T-cell (primary cell): Measurements from ENCODE around the gene MMP21. TPM values are rescaled to one million over a fixed set of nuclear protein-coding genes. Genes with fewer than 3 reads are reported as not detected.
A peak's percentile ranks its signal among the peaks of the same experiment; 100 is the strongest.

Source experiments
- ATAC-seq, 4 experiments: fragments of 200-7000 bp in 3 of 4; fragments of 150-1000 bp in 1 of 4; cut with Tn5 transposase; replicated peaks in 1 of 4; 1 replicate in 3 of 4; 2 replicates in 1 of 4; pipeline ENCODE4 v1.10.0; 2021; ENCODE audit warnings: moderate library complexity in 3 of 4, mild to moderate bottlenecking in 2 of 4, moderate number of reproducible peaks in 1 of 4
- CTCF ChIA-PET, 2 donors: fragments of 300-600 bp; sonication (Branson Sonifier 250); formaldehyde crosslinking; loops; one replicate each; lab custom pipeline; 2022; ENCODE audit warnings: antibody characterized with exemption in 2 of 2; lab: Charles Lee
- POLR2A ChIA-PET, 2 donors: fragments of 300-600 bp; sonication (Branson Sonifier 250); formaldehyde crosslinking; loops; one replicate each; lab custom pipeline; 2022; ENCODE audit warnings: antibody characterized with exemption in 2 of 2; lab: Charles Lee
- DNase-seq, 35 experiments: peaks; one replicate each; pipeline versions ENCODE4 v3.0.0 to v3.0.0-alpha.2; 2013 to 2023
- H3K27ac ChIP-seq: one replicate; pipeline ENCODE4 v1.5.1; 2013; ENCODE audit warnings: low read length
- H3K27me3 ChIP-seq, 2 experiments: replicated peaks in 1 of 2; 1 replicate in 1 of 2; 2 replicates in 1 of 2; pipeline versions ENCODE4 v1.6.1 to v1.7.0; 2013; ENCODE audit warnings: low read length in 1 of 2, mixed read lengths in 1 of 2; ENCODE audit not compliant: control insufficient read depth in 2 of 2, insufficient read depth in 2 of 2; ENCODE audit errors: extremely low read depth in 1 of 2
- H3K36me3 ChIP-seq, 2 donors: 1 replicate in 1 of 2; 2 replicates in 1 of 2; pipeline versions ENCODE4 v1.6.1 to v1.7.0; 2013; ENCODE audit warnings: low read length in 1 of 2; ENCODE audit not compliant: control insufficient read depth in 2 of 2, insufficient read depth in 1 of 2; ENCODE audit errors: extremely low read depth in 1 of 2
- H3K4me1 ChIP-seq, 2 experiments: 1 replicate in 1 of 2; 2 replicates in 1 of 2; pipeline versions ENCODE4 v1.6.1 to v1.7.0; 2013; ENCODE audit warnings: low read length in 2 of 2, mixed read lengths in 1 of 2; ENCODE audit not compliant: insufficient read depth in 2 of 2, control insufficient read depth in 1 of 2; ENCODE audit errors: extremely low read depth in 1 of 2
- H3K4me3 ChIP-seq, 2 donors: 1 replicate in 1 of 2; 2 replicates in 1 of 2; pipeline versions ENCODE4 v1.5.1 to v1.7.0; 2013; ENCODE audit warnings: mild to moderate bottlenecking in 2 of 2, low read length in 1 of 2, moderate library complexity in 1 of 2; ENCODE audit not compliant: control insufficient read depth in 1 of 2; ENCODE audit errors: extremely low read depth in 1 of 2
- H3K9me3 ChIP-seq: 2 replicates; pipeline ENCODE4 v1.7.0; 2013
- H3K27ac Mint-ChIP-seq, 2 donors: one replicate each; pipeline ENCODE4 v1.8.0; 2020 to 2021; ENCODE audit warnings: mild to moderate bottlenecking in 2 of 2, mixed read lengths in 2 of 2
- H3K27me3 Mint-ChIP-seq, 2 donors: one replicate each; pipeline ENCODE4 v1.8.0; 2021 to 2022; ENCODE audit warnings: mixed read lengths in 2 of 2
- H3K36me3 Mint-ChIP-seq: one replicate; pipeline ENCODE4 v1.8.0; 2021; ENCODE audit warnings: mixed read lengths
- H3K4me1 Mint-ChIP-seq, 3 donors: one replicate each; pipeline ENCODE4 v1.8.0; 2020 to 2022; ENCODE audit warnings: mixed read lengths in 3 of 3, mild to moderate bottlenecking in 1 of 3
- H3K4me3 Mint-ChIP-seq, 3 donors: one replicate each; pipeline ENCODE4 v1.8.0; 2020 to 2022; ENCODE audit warnings: mild to moderate bottlenecking in 3 of 3, mixed read lengths in 3 of 3, moderate library complexity in 3 of 3
- H3K9me3 Mint-ChIP-seq, 3 donors: one replicate each; pipeline ENCODE4 v1.8.0; 2020 to 2022; ENCODE audit warnings: mixed read lengths in 3 of 3
- WGBS: methylation state at CpG from one replicate; pipeline ENCODE4 v1.1.5; 2013; ENCODE audit warnings: missing lambda C conversion rate; ENCODE audit not compliant: insufficient coverage; 5-methylcytosine and 5-hydroxymethylcytosine counted together
- total RNA-seq, 35 experiments: library from RNA in 6 of 35; stranded (reverse) in 6 of 35; fragments of 120-200 nt in 1 of 35; gene quantifications; one replicate each; pipeline versions ENCODE4 v1.2.1 to v1.2.4 and lab custom pipeline; 2013 to 2026

The MMP21 gene
- total RNA-seq, 5 donors from 2014 or later (not counting 1 experiment from before 2014, with no cell fraction given): 0.30 to 0.49 (median 0.44) TPM

GRCh38 chr10:125757742-125758141, 17.9 kb downstream of the MMP21 start:
- peaks cover 3 to 81% of the 10 kb centered on the region in 2 donors for H3K36me3 ChIP-seq
- H3K27me3 ChIP-seq: no peaks in the 10 kb centered on the region
- Mint-ChIP-seq H3K27ac (no peak overlapping the region), H3K4me3 (no peak overlapping the region), H3K9me3 (no peaks in the 10 kb centered on the region), H3K27me3 (no peaks in the 10 kb centered on the region), H3K4me1 (peaks cover 2 to 10% (median 10%) of the 10 kb centered on the region in 3 donors), H3K36me3 (peaks cover 67% of the 10 kb centered on the region)
- CTCF ChIA-PET: no interaction called here
- H3K27ac ChIP-seq: no peak overlapping the region
- H3K9me3 ChIP-seq: no peaks in the 10 kb centered on the region
- no CpG with 5 or more reads among the region's 4 CpGs for whole genome bisulfite sequencing
- H3K4me1 ChIP-seq: no peaks in the 10 kb centered on the region
- ATAC-seq (no peak), DNase-seq (no peak)
- no peak overlapping the region for H3K4me3 ChIP-seq
- POLR2A ChIA-PET: interaction anchor here in 1 of 2 donors (0.5 kb wide), 1 partner anchor 55 kb away, joined by 5 read pairs; no protein-coding TSS in a partner anchor

GRCh38 chr10:125756853-125757487, 18.7 kb downstream of the MMP21 start:
- H3K27me3 ChIP-seq: no peaks in the 10 kb centered on the region
- Mint-ChIP-seq H3K27me3 (no peaks in the 10 kb centered on the region), H3K36me3 (peaks cover 69% of the 10 kb centered on the region), H3K4me3 (no peak overlapping the region), H3K4me1 (peaks cover 2 to 10% (median 10%) of the 10 kb centered on the region in 3 donors), H3K9me3 (no peaks in the 10 kb centered on the region), H3K27ac (no peak overlapping the region)
- ChIA-PET POLR2A (no interaction called here), CTCF (no interaction called here)
- H3K4me1 ChIP-seq: no peaks in the 10 kb centered on the region
- H3K36me3 ChIP-seq: peaks cover 3 to 78% of the 10 kb centered on the region in 2 donors
- no peaks in the 10 kb centered on the region for H3K9me3 ChIP-seq
- H3K27ac ChIP-seq: no peak overlapping the region
- WGBS: no CpG with 5 or more reads among the region's 5 CpGs
- ATAC-seq (no peak), DNase-seq (no peak)
- H3K4me3 ChIP-seq: no peak overlapping the region

GRCh38 chr10:125756196-125756595, 19.4 kb downstream of the MMP21 start:
- no peaks in the 10 kb centered on the region for H3K9me3 ChIP-seq
- Mint-ChIP-seq H3K4me3 (no peak overlapping the region), H3K27ac (peak overlapping the region in 1 of 2 donors; percentile 0), H3K4me1 (peaks cover 2 to 10% (median 10%) of the 10 kb centered on the region in 3 donors), H3K27me3 (no peaks in the 10 kb centered on the region), H3K36me3 (peaks cover 68% of the 10 kb centered on the region), H3K9me3 (no peaks in the 10 kb centered on the region)
- ATAC-seq: no peak
- no peaks in the 10 kb centered on the region for H3K4me1 ChIP-seq
- POLR2A ChIA-PET: no interaction called here
- peaks cover 3 to 78% of the 10 kb centered on the region in 2 donors for H3K36me3 ChIP-seq
- H3K27me3 ChIP-seq: no peaks in the 10 kb centered on the region
- no peak overlapping the region for H3K27ac ChIP-seq
- H3K4me3 ChIP-seq: no peak overlapping the region
- DNase-seq: no peak
- CTCF ChIA-PET: interaction anchor here in 1 of 2 donors (1.4 kb wide), 1 partner anchor 12 kb away, joined by 4 read pairs; no protein-coding TSS in a partner anchor
- WGBS: 95% methylated on average over 3 of the region's 5 CpGs

GRCh38 chr10:125747417-125747816, 28.2 kb downstream of the MMP21 start:
- DNase-seq: no peak
- H3K36me3 Mint-ChIP-seq: peaks cover 84% of the 10 kb centered on the region
- H3K9me3 Mint-ChIP-seq: no peaks in the 10 kb centered on the region
- POLR2A ChIA-PET: no interaction called here
- no peaks in the 10 kb centered on the region for H3K4me1 ChIP-seq
- H3K36me3 ChIP-seq: peaks cover 3 to 89% of the 10 kb centered on the region in 2 donors
- peaks cover 0 to 3% (median 0%) of the 10 kb centered on the region in 3 donors for H3K4me1 Mint-ChIP-seq
- no peaks in the 10 kb centered on the region for H3K27me3 Mint-ChIP-seq
- no peaks in the 10 kb centered on the region for H3K9me3 ChIP-seq
- no peak for ATAC-seq
- CTCF ChIA-PET: no interaction called here
- H3K4me3 Mint-ChIP-seq: no peak overlapping the region
- no peak overlapping the region for H3K27ac Mint-ChIP-seq
- H3K4me3 ChIP-seq: no peak overlapping the region
- H3K27me3 ChIP-seq: no peaks in the 10 kb centered on the region
- WGBS: 100% methylated on average over 1 of the region's 5 CpGs
- no peak overlapping the region for H3K27ac ChIP-seq

DNA sequence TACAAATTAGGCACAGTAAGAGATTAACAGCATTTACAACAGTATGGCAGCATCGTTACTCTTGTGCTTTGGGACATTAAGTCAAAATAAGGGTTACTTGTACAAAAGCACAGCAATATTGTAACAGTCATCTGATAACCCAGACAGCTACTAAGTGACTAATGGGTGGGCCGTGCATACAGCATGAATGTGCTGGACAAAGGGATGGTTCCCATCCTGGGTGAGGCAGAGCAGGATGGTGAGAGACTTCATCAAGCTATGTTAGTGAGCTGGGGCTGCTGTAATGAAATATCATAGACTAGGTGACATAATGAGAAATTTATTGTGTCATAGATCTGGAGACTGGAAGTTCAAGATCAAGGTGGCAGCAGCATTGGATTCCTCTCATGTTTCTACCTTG, 30.7 kb downstream of the MMP21 start:
- H3K36me3 Mint-ChIP-seq: peaks cover 83% of the 10 kb centered on the region
- POLR2A ChIA-PET: no interaction called here
- 100% methylated on average over 1 of the region's 2 CpGs for WGBS

GRCh38 chr10:125742465-125742864, 33.2 kb downstream of the MMP21 start:
- DNase-seq: no peak
- no peak overlapping the region for H3K27ac ChIP-seq
- Mint-ChIP-seq H3K27ac (no peak overlapping the region), H3K4me1 (peaks cover 0 to 6% (median 3%) of the 10 kb centered on the region in 3 donors), H3K27me3 (no peaks in the 10 kb centered on the region), H3K9me3 (no peaks in the 10 kb centered on the region), H3K4me3 (no peak overlapping the region), H3K36me3 (peaks cover 85% of the 10 kb centered on the region)
- no peaks in the 10 kb centered on the region for H3K9me3 ChIP-seq
- no peaks in the 10 kb centered on the region for H3K27me3 ChIP-seq
- ChIA-PET CTCF (no interaction called here), POLR2A (no interaction called here)
- WGBS: no CpG with 5 or more reads among the region's 2 CpGs
- H3K36me3 ChIP-seq: peaks cover 3 to 90% of the 10 kb centered on the region in 2 donors
- H3K4me3 ChIP-seq: no peak overlapping the region
- H3K4me1 ChIP-seq: no peaks in the 10 kb centered on the region
- ATAC-seq: no peak

More for the DNA sequence above, 30.7 kb downstream of the MMP21 start:
- H3K4me3 ChIP-seq: no peak overlapping the region
- no peak overlapping the region for H3K27ac ChIP-seq
- no peaks in the 10 kb centered on the region for H3K9me3 ChIP-seq
- Mint-ChIP-seq H3K4me1 (peaks cover 0 to 6% (median 3%) of the 10 kb centered on the region in 3 donors), H3K9me3 (no peaks in the 10 kb centered on the region), H3K27ac (peak overlapping the region in 1 of 2 donors; percentile 1), H3K4me3 (no peak overlapping the region), H3K27me3 (no peaks in the 10 kb centered on the region)
- no peaks in the 10 kb centered on the region for H3K4me1 ChIP-seq
- no peaks in the 10 kb centered on the region for H3K27me3 ChIP-seq
- DNase-seq (no peak), ATAC-seq (no peak)
- CTCF ChIA-PET: no interaction called here
- H3K36me3 ChIP-seq: peaks cover 3 to 91% of the 10 kb centered on the region in 2 donors
